NCI-H1436 treated with DMSO at 0.1 percent for 48 hours (cell line): Measurements from ENCODE around the gene CFAP74.
"Not testable (repeated sequence)": the region's sequence is repeated elsewhere in the genome, so short reads cannot be mapped to it uniquely, and the experiment has no call there.

Experiments
- DNase-seq: peaks from one replicate; lab custom pipeline; 2025; lab: John Stamatoyannopoulos, UW

The CFAP74 gene

GRCh38 chr1:1988061-1988945 is 15.3 kb downstream of the CFAP74 start:
- DNase-seq, result no peak

GRCh38 chr1:1987142-1987510 is 16.5 kb downstream of the CFAP74 start:
- DNase-seq, result no peak

- DNase-seq, result no peak
Measured at GRCh38 chr1:1986451-1987141, 17.0 kb downstream of the CFAP74 start.

GRCh38 chr1:1985375-1986050 is 18.1 kb downstream of the CFAP74 start:
- no peak for DNase-seq

GRCh38 chr1:1984560-1985070 is 19.0 kb downstream of the CFAP74 start:
- DNase-seq, result no peak

- DNase-seq, result no peak
Measured at GRCh38 chr1:1982379-1983232, 21.0 kb downstream of the CFAP74 start.

- not testable (repeated sequence) for DNase-seq
Measured at GRCh38 chr1:1981631-1982327, 21.8 kb downstream of the CFAP74 start.

- no peak for DNase-seq
Measured at GRCh38 chr1:1981142-1981500, 22.5 kb downstream of the CFAP74 start.

GRCh38 chr1:1980467-1981141 is 23.0 kb downstream of the CFAP74 start:
- no peak for DNase-seq

- no peak for DNase-seq
Measured at GRCh38 chr1:1979482-1980165, 24.0 kb downstream of the CFAP74 start.

- DNase-seq, result not testable (repeated sequence)
Measured at GRCh38 chr1:1978690-1979481, 24.7 kb downstream of the CFAP74 start.

- DNase-seq, result no peak
Measured at GRCh38 chr1:1978108-1978507, 25.5 kb downstream of the CFAP74 start.

- no peak for DNase-seq
Measured at GRCh38 chr1:1976031-1976430, 27.6 kb downstream of the CFAP74 start.

GRCh38 chr1:1975535-1975934 is 28.1 kb downstream of the CFAP74 start:
- no peak for DNase-seq

GRCh38 chr1:1974834-1975233 is 28.8 kb downstream of the CFAP74 start:
- DNase-seq, result no peak

- DNase-seq, result no peak
Measured at GRCh38 chr1:1973716-1974642, 29.6 kb downstream of the CFAP74 start.

- no peak for DNase-seq
Measured at GRCh38 chr1:1972976-1973715, 30.4 kb downstream of the CFAP74 start.
